Tibial artery (tissue), 4 donors: ENCODE results near the gene FBXL12.
"Not testable (repeated sequence)": the region's sequence is repeated elsewhere in the genome, so short reads cannot be mapped to it uniquely, and the experiment has no call there.

Source experiments
- DNase-seq, 2 donors: peaks; one replicate each; pipeline ENCODE4 v3.0.0-alpha.2; 2019
- H3K27ac ChIP-seq, 2 donors: fragments of 200-600 bp; sonication (generic) in 1 of 2; 1 replicate in 1 of 2; 2 replicates in 1 of 2; pipeline ENCODE4 v1.5.1; 2018 to 2019; ENCODE audit warnings: mild to moderate bottlenecking in 1 of 2
- H3K27me3 ChIP-seq, 2 donors: fragments of 200-600 bp; sonication (generic) in 1 of 2; one replicate each; pipeline versions ENCODE4 v1.5.1 to v1.6.0; 2016 to 2019
- H3K36me3 ChIP-seq, 3 donors: fragments of 200-600 bp; sonication (generic) in 2 of 3; one replicate each; pipeline ENCODE4 v1.5.1; 2016 to 2019; ENCODE audit warnings: mild to moderate bottlenecking in 2 of 3
- H3K4me1 ChIP-seq, 4 donors: fragments of 200-600 bp; sonication (generic) in 2 of 4; 1 replicate in 3 of 4; 2 replicates in 1 of 4; pipeline ENCODE4 v1.5.1; 2016 to 2019
- H3K4me3 ChIP-seq, 2 donors: fragments of 200-600 bp; sonication (generic) in 1 of 2; 1 replicate in 1 of 2; 2 replicates in 1 of 2; pipeline ENCODE4 v1.5.1; 2018 to 2019; ENCODE audit warnings: mild to moderate bottlenecking in 2 of 2
- H3K9me3 ChIP-seq, 3 donors: fragments of 200-600 bp; sonication (generic) in 1 of 3; one replicate each; pipeline ENCODE4 v1.5.1; 2016 to 2019
- intact Hi-C: fragments of 100-400 bp; cut with DNase I; formaldehyde crosslinking; loops from one replicate; pipeline ENCODE4 v1.15.0; 2023; ENCODE audit warnings: low total_unique reads
- TF ChIP-seq, protein P1 (sequence below), 2 experiments: fragments of 200-600 bp in 1 of 2; fragments of 450-650 bp in 1 of 2; IDR thresholded peaks; one replicate each; pipeline ENCODE4 v1.5.1; 2017 to 2019; ENCODE audit warnings: antibody characterized with exemption in 2 of 2, mild to moderate bottlenecking in 1 of 2, moderate library complexity in 1 of 2

FBXL12 gene

DNA sequence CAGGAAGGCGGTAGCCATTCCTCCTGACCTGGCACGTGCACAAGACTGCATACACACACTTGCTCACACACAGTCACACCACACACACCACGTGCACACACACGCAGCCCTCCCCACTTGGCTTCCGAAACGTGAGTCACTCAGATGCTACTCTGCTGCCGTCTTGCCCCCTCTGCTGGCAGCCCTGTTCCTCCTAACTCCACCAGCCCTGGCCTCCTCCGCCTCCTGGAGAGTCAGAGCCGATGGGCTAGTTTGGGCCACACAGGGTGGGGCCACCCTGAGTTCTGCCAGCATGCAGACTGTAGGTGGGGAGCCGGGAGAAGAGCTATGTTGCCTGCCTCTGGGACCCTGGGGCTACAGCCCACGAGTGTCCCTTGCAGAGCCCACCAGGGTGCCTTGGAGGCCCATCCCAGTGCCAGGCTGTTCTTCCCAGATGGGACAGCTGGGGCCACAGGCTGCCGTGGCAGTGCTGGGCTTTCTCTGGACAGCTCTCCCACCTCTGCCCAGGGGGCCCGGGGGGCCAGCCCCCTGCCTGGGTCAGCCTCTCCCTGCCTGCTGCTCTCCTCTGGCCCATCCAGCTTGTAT is 28.3 kb upstream of the FBXL12 start:
- peak; percentile 58 to 78 for DNase-seq
- H3K27ac ChIP-seq, result no peak overlapping the region
- H3K4me3 ChIP-seq, result no peak overlapping the region
- peaks cover 0 to 7% (median 3%) of the 10 kb centered on the region in 4 donors for H3K4me1 ChIP-seq
- H3K36me3 ChIP-seq, result peaks cover 33 to 98% (median 59%) of the 10 kb centered on the region in 3 donors
- TF ChIP-seq, protein P1, sequence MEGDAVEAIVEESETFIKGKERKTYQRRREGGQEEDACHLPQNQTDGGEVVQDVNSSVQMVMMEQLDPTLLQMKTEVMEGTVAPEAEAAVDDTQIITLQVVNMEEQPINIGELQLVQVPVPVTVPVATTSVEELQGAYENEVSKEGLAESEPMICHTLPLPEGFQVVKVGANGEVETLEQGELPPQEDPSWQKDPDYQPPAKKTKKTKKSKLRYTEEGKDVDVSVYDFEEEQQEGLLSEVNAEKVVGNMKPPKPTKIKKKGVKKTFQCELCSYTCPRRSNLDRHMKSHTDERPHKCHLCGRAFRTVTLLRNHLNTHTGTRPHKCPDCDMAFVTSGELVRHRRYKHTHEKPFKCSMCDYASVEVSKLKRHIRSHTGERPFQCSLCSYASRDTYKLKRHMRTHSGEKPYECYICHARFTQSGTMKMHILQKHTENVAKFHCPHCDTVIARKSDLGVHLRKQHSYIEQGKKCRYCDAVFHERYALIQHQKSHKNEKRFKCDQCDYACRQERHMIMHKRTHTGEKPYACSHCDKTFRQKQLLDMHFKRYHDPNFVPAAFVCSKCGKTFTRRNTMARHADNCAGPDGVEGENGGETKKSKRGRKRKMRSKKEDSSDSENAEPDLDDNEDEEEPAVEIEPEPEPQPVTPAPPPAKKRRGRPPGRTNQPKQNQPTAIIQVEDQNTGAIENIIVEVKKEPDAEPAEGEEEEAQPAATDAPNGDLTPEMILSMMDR (IDR thresholded peaks at IDR 0.05), result peak; percentile 16 to 29
- H3K27me3 ChIP-seq, result no peaks in the 10 kb centered on the region
- intact Hi-C loops, result no loop called here
- H3K9me3 ChIP-seq, result peaks cover 0 to 7% (median 6%) of the 10 kb centered on the region in 3 donors

DNA sequence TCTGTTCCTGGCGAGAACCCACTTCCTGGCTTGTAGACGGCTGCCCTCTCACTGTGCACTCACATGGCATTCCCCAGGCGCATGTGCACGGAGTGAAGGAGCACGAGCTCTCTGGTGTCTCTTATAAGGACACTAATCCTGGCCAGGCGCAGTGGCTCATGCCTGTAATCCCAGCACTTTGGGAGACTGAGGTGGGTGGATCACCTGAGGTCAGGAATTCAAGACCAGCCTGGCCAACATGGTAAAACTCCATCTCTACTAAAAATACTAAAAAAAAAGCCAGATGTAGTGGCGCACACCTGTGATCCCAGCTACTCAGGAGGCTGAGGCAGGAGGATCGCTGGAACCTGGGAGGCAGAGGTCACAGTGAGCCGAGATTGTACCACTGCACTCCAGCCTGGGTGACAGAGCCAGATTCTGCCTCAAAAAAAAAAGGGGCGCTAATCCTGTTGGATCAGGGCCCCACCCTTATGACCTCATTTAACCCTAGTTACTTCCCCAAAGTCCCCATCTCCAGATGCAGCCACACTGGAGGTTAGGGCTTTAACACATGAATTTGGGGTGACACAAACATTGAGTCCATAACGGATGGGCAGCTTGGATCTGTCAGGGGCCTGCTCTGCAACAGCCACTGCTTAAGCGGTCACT is 24.9 kb upstream of the FBXL12 start:
- H3K27ac ChIP-seq, H3K27me3 ChIP-seq, intact Hi-C loops, DNase-seq, H3K4me3 ChIP-seq, H3K9me3 ChIP-seq, H3K4me1 ChIP-seq: not testable (repeated sequence)
- H3K36me3 ChIP-seq, result peaks cover 59 to 100% (median 80%) of the 10 kb centered on the region in 3 donors

DNA sequence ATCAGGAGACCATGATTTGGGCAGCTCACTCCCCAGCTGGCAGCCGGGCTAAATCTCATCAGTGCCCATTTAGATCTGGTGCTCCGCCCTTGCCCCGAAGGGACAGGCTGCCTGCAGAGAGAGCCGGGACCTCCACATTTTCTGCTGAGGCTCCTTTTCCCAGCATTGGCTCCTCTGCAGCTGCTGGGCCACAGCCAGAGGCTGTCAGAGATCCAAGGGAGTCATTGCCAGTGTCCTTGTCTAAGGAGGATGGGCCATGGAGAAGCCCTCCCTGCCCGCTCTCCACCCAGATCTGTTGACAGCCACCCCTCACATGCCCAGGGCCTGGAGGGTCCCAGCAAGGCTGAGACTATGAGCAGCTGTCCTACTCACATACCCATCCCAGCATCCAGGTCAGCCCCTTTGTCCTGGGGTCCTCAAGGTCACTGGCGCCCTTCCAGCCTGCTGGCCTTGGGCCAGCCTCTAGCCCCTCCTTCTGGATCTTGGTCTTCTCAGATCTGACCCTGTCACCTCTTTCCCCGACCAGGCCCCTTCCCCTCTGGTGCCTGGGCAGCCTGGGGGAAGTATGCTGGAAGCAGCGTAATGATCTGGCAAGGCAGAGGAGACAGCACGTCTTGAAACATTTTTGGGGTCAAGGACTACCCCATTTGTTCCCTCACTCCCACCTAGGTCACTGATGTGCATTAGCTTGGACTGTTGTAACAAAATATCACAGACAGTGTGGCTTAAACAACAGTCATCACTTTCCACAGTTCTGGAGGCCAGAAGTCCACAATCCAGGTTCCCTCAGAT is 24.2 kb upstream of the FBXL12 start:
- peaks cover 51 to 100% (median 80%) of the 10 kb centered on the region in 3 donors for H3K36me3 ChIP-seq
- no peaks in the 10 kb centered on the region for H3K27me3 ChIP-seq
- TF ChIP-seq, protein P1 (IDR thresholded peaks at IDR 0.05), result no peak
- intact Hi-C loops, result no loop called here
- H3K27ac ChIP-seq, result no peak overlapping the region
- H3K9me3 ChIP-seq, result peaks cover 0 to 7% (median 6%) of the 10 kb centered on the region in 3 donors
- H3K4me3 ChIP-seq, result no peak overlapping the region
- no peak for DNase-seq
- peaks cover 0 to 7% (median 3%) of the 10 kb centered on the region in 4 donors for H3K4me1 ChIP-seq

DNA sequence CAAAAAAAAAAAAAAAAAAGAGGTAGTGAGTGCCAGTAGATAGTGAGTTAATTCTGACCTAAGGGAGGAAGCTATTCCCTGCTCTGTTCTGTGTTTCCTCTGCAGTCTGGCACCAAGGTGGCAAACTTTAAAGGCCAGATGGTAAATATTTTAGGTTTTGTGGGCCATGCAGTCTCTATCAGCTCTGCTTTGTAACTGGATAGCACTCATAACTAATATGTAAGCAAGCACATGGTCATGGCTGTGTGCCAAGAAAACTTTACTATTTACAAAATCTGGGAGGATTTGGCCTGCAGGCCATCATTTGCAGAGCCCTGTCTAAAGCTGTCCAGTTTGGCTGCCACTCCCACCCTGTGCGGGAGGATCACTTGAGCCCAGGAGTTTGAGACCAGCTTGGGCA is 20.5 kb upstream of the FBXL12 start:
- no peak for DNase-seq
- H3K9me3 ChIP-seq, result peaks cover 0 to 7% (median 6%) of the 10 kb centered on the region in 3 donors
- TF ChIP-seq, protein P1 (IDR thresholded peaks at IDR 0.05), result no peak
- peaks cover 0 to 21% (median 12%) of the 10 kb centered on the region in 4 donors for H3K4me1 ChIP-seq
- peaks cover 49 to 64% (median 64%) of the 10 kb centered on the region in 3 donors for H3K36me3 ChIP-seq
- no peaks in the 10 kb centered on the region for H3K27me3 ChIP-seq
- intact Hi-C loops, result no loop called here
- H3K4me3 ChIP-seq, result no peak overlapping the region
- H3K27ac ChIP-seq, result no peak overlapping the region

DNA sequence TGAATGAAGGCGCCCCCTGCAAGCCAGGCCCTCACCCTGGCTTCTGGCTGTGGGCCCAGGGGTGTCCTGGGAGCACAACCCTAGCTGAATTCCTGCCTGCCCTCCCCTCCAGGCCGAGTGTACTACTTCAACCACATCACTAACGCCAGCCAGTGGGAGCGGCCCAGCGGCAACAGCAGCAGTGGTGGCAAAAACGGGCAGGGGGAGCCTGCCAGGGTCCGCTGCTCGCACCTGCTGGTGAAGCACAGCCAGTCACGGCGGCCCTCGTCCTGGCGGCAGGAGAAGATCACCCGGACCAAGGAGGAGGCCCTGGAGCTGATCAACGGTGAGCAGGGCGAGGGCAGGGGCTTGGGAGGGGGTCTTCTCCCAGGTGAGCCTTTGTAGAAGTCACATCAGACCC is 19.4 kb upstream of the FBXL12 start:
- Histone ChIP-seq H3K4me1 (peaks cover 0 to 24% (median 13%) of the 10 kb centered on the region in 4 donors), H3K9me3 (no peaks in the 10 kb centered on the region), H3K36me3 (peaks cover 38 to 53% (median 53%) of the 10 kb centered on the region in 3 donors), H3K27ac (no peak overlapping the region), H3K4me3 (no peak overlapping the region), H3K27me3 (no peaks in the 10 kb centered on the region)
- intact Hi-C loops, result no loop called here
- TF ChIP-seq, protein P1 (IDR thresholded peaks at IDR 0.05), result no peak
- DNase-seq, result no peak
